GM23248 (cell line): ENCODE measurements around the gene MAGEA11.
"Not testable (repeated sequence)": the region's sequence is repeated elsewhere in the genome, so short reads cannot be mapped to it uniquely, and the experiment has no call there.

Experiments
- EZH2 ChIP-seq: fragments of 200-600 bp; sonication (generic); IDR thresholded peaks from 2 replicates; pipeline ENCODE4 v1.6.1; 2018; ENCODE audit warnings: antibody characterized with exemption, mild to moderate bottlenecking; ENCODE audit not compliant: insufficient read depth, poor library complexity, severe bottlenecking
- EZH2phosphoT487 ChIP-seq: fragments of 200-600 bp; sonication (generic); IDR thresholded peaks from 2 replicates; pipeline ENCODE4 v1.6.1; 2018; ENCODE audit warnings: antibody characterized with exemption, moderate library complexity, mild to moderate bottlenecking, low read depth; ENCODE audit not compliant: insufficient read depth

DNA sequence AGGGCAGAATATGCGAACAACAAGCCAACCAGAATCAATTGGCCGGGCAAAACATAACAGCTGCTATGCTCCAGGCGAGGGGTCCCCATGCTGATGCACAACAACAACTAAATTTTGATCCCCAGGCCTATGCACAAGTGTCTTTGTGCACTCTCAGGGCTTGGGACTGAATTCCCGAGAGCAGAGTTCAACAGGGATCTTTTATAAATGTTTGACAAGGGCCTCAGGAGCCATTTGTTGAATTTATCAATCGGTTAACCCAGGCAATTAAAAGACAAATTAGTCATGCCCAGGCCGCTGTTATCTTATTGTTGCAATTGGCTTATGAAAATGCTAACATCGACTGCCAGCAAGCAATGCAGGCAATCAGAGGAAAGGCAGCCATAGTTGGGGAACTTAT, 9.4 kb downstream of the MAGEA11 start:
- TF ChIP-seq EZH2, EZH2phosphoT487: not testable (repeated sequence)
